Peyer's patch (tissue), 4 donors: ENCODE data around the gene CHN2.

ENCODE experiments used
- POLR2A ChIP-seq, 2 donors: fragments of 450-650 bp; IDR thresholded peaks; one replicate each; pipeline ENCODE4 v1.5.1; 2017; ENCODE audit warnings: antibody characterized with exemption in 2 of 2, mild to moderate bottlenecking in 2 of 2, moderate library complexity in 2 of 2
- TF ChIP-seq, protein P1 (sequence below), 6 experiments: fragments of 450-650 bp in 4 of 6; fragments of 200-600 bp in 2 of 6; sonication (generic) in 1 of 6; IDR thresholded peaks; one replicate each; pipeline ENCODE4 v1.5.1; 2017 to 2019; ENCODE audit warnings: antibody characterized with exemption in 6 of 6, mild to moderate bottlenecking in 3 of 6, moderate library complexity in 1 of 6

DNA sequence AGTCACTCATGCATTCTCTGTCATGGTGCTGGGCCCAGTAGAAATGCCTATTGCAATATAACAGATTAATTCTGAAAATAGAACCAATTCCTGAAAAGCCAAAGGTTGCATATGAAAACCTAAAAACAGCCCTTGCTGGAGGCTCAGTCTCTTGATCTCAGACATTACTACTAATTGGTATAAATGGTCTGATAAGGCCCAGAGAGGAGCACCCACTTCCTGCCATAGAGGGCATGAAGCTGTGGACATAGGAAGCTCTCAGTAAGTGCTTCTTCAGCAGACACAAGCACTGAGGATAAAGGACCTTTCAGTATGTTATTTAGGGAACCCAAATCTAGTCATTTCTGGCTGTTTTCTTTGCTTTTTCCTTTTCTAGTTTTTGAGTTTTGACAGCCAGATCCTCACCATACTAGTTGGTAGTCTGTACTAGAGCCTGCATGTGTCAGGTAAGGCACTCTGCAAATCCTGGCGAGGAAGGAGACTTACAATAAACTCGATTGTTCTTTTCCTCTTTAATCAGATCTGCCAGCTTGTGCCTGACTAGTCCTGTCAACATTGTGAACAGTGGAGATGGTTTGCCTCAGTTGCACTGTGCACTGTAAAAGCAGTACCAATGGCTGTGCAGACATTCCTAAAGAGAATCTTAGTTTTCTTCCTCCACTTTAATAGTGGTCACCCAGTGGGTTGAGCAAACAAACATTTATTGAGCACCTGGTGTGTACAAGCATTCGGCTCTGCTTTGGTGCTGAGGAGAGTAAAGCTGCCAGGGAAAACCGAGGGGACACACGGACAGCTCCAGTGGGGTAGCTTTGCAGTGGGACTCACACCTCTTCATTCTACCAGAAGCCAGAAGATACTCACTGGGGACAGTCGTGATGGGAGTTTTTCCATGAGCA lies 140.9 kb downstream of the CHN2 start:
- TF ChIP-seq, protein P1, sequence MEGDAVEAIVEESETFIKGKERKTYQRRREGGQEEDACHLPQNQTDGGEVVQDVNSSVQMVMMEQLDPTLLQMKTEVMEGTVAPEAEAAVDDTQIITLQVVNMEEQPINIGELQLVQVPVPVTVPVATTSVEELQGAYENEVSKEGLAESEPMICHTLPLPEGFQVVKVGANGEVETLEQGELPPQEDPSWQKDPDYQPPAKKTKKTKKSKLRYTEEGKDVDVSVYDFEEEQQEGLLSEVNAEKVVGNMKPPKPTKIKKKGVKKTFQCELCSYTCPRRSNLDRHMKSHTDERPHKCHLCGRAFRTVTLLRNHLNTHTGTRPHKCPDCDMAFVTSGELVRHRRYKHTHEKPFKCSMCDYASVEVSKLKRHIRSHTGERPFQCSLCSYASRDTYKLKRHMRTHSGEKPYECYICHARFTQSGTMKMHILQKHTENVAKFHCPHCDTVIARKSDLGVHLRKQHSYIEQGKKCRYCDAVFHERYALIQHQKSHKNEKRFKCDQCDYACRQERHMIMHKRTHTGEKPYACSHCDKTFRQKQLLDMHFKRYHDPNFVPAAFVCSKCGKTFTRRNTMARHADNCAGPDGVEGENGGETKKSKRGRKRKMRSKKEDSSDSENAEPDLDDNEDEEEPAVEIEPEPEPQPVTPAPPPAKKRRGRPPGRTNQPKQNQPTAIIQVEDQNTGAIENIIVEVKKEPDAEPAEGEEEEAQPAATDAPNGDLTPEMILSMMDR (IDR thresholded peaks at IDR 0.05), result no peak
- TF ChIP-seq POLR2A (IDR thresholded peaks at IDR 0.05), result no peak
